ENCODE data around the gene MINDY1. TPM values are rescaled to one million over a fixed set of nuclear protein-coding genes. Genes with fewer than 3 reads are reported as not detected.

MINDY1 gene, protein sequence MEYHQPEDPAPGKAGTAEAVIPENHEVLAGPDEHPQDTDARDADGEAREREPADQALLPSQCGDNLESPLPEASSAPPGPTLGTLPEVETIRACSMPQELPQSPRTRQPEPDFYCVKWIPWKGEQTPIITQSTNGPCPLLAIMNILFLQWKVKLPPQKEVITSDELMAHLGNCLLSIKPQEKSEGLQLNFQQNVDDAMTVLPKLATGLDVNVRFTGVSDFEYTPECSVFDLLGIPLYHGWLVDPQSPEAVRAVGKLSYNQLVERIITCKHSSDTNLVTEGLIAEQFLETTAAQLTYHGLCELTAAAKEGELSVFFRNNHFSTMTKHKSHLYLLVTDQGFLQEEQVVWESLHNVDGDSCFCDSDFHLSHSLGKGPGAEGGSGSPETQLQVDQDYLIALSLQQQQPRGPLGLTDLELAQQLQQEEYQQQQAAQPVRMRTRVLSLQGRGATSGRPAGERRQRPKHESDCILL
- 9.6 and 11.6 TPM in 2 replicates for total RNA-seq

DNA sequence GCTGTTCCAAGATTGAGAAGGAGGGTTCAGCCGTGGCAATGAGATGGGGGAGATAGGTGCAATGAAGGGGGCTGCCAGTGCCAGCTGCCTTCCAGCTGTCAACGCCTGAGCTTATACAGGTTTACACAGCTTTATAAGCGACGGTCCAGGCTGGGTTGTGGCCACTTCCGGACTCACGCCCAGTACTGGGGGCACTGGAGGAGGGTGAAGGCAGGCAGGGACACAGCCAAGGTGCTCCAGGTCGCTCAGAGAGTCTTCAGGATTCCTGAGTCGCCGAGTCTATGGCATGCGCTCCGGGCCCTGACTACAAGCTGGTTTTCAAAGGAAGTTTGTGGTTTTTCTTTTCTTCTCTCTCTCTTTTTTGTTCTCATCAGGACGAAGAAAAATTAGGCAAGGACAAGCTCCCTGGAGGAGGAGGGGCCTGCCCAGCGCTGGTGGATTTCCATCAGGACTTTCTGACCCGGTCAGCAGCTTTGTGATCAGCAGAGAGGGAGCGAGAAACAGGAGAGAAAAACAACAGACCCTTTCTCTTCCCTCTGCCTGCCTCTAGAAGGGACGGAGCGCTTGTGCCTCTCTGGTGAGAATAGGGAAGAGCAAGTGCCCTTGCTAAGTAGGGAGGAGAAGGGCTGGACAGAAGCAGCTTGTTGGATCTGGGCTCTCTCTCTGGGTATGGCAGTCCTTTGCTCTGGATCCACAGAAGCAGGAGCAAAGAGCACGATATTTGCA lies at the start of gene MINDY1:
Gene MINDY1, minus strand, starts transcription at position 576 of the 726 bp plus-strand sequence. CDS start 4,285 bp downstream, outside the sequence.

DNA sequence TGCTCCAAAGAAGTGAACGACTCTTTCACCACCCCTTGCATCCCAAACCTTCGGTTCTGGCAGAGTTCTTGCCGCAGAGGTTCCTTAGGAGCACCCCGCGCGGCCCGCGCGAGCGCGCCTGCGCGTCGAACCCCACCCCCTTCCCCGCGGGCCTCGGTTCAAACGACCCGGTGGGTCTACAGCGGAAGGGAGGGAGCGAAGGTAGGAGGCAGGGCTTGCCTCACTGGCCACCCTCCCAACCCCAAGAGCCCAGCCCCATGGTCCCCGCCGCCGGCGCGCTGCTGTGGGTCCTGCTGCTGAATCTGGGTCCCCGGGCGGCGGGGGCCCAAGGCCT lies 40.9 kb upstream of the MINDY1 start, which contains the start of gene C1orf56:
Gene C1orf56, plus strand, starts transcription at position 161 of the 334 bp plus-strand sequence. Its CDS starts 97 bp downstream, at position 258.

GRCh38 chr1:151036356-151036755 lies 29.7 kb upstream of the MINDY1 start, which contains the start of gene BNIPL:
BNIPL (plus strand) TSS chr1:151036586; CDS start chr1:151036726, 140 bp downstream.

DNA sequence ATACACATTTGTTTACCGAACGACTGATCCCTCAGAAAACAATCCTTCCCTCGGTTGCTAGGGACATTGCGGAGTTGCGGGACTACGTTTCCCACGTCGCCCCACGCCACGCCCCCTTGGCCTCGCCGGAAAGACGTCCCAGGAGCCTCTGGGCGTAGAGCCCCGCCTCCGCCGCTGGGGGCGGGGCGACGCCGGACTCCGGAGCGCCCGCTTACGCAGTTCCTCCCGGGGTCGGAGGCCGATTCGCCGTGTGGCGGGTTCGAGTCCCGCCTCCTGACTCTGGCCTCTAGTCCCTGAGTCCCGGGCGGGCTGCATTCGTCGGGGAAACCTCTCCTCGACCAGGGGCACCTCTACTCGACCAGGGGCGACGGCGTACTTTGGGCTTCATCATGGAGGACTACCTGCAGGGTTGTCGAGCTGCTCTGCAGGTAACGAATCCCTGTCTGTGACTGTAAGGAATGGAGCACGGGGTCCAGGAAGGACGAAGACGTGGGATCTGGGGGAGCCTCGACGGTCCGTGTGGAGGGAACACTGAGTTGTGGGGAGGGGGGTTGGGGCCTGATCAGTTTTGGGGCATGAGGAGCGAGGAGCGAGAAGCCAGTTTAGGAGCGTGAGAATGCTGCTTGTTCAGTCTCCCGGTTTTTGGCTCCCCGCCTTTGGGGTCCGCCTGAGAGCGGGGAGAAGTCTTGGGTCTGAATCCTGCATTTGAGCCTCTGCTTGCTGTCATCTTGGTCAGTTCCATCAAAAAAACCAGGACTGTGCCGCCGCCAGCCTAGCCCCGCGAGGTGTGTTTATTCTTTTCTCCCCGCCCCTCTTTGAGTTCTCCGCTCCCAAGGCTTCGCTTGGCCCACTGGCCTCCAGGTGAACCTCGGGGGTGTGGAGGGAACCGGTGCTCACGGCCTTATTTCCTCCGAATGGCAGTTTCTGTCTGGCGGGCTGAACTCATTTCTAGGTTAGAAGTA lies 1.8 kb upstream of the MINDY1 start, which contains the start of gene PRUNE1:
Gene PRUNE1, plus strand, starts transcription at position 206 of the 962 bp plus-strand sequence. Its CDS starts 184 bp downstream, at position 390.

GRCh38 chr1:150981805-150982712 lies 24.6 kb downstream of the MINDY1 start, which contains the start of gene ANXA9:
ANXA9 (plus strand) TSS chr1:150982292; CDS start chr1:150983106, 814 bp downstream.

DNA sequence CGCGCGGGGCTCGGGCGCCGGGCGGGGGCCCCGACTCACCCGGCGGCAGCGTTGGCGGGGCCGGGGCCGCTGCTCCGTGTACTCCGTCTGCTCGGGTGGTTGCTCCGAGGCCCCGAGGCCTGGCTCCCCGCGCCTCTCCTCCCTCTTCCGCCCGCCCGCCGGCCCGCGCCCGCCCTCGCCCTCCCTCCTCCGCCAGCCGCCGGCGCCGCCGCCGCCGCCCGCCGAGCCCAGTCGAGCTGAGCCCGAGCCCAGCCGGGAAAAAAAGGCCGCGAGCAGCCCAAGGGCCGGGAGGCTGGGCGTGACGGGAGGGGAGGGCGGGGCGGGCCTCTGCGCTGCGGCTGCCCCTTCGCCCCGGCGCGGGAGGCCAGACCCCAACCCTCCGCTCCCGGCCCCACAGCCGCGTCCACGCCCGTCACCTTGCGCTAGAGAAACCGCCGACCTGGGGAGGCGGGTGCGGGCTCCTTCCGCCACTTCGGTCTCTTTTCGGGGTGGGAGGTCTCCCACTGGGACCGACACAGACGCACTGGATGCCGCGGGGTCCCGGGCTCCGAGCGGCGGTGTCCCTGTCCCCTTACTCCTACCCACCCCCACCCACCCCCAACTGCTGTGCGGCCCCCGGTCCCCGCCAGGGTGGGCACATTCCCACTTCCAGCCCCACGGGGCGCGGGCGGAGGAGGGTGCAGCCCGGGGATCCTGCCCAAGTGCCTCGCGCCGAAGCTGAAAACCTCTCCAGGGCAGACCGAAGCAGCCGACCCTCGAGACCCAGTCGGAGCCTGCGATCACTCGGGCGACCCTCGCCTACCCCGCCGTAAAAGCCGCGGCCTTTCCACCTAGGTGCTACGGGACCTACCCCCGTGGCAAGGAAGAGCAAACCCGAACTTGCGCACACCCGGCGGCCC lies 31.9 kb downstream of the MINDY1 start, which contains the start of gene CERS2:
Gene CERS2, minus strand, starts transcription at position 256 of the 899 bp plus-strand sequence. CDS start 5,745 bp downstream, outside the sequence.

Other genes starting within 250 kb of the MINDY1 start
- 1.7 and 19.0 TPM in 2 replicates for gene CTSS, start 241.1 kb downstream of the MINDY1 start, total RNA-seq
- gene CTSK, start 198.6 kb downstream of the MINDY1 start, total RNA-seq = 1.3 and 1.7 TPM in 2 replicates
- gene ARNT, start 130.3 kb downstream of the MINDY1 start, total RNA-seq = 14.7 and 16.9 TPM in 2 replicates
- gene CTXND2, start 119.8 kb downstream of the MINDY1 start, total RNA-seq = under 0.01 TPM in 1 of 2 replicates, not detected in the other
- 19.8 and 34.5 TPM in 2 replicates for gene SETDB1, start 80.5 kb downstream of the MINDY1 start, total RNA-seq
- 91.1 and 114 TPM in 2 replicates for gene CERS2, start 32.1 kb downstream of the MINDY1 start, total RNA-seq
- not detected in 2 replicates for gene ANXA9, start 24.6 kb downstream of the MINDY1 start, total RNA-seq
- gene PRUNE1, start 1.5 kb upstream of the MINDY1 start, total RNA-seq = 7.5 and 10.4 TPM in 2 replicates
- 2.4 and 5.5 TPM in 2 replicates for gene BNIPL, start 29.7 kb upstream of the MINDY1 start, total RNA-seq
- 0.72 and 1.5 TPM in 2 replicates for gene C1orf56, start 40.8 kb upstream of the MINDY1 start, total RNA-seq
- 85.7 and 95.4 TPM in 2 replicates for gene CDC42SE1, start 52.7 kb upstream of the MINDY1 start, total RNA-seq
- gene MLLT11, start 53.5 kb upstream of the MINDY1 start, total RNA-seq = 1.9 and 4.6 TPM in 2 replicates
- 10.7 and 11.8 TPM in 2 replicates for gene GABPB2, start 63.9 kb upstream of the MINDY1 start, total RNA-seq
- 0.21 and 0.48 TPM in 2 replicates for gene SEMA6C, start 139.7 kb upstream of the MINDY1 start, total RNA-seq
- gene TNFAIP8L2, start 149.7 kb upstream of the MINDY1 start, total RNA-seq = not detected in 2 replicates
- 4.8 and 7.9 TPM in 2 replicates for gene LYSMD1, start 159.0 kb upstream of the MINDY1 start, total RNA-seq
- 20.2 and 26.4 TPM in 2 replicates for gene SCNM1, start 159.2 kb upstream of the MINDY1 start, total RNA-seq
- gene TMOD4, start 169.1 kb upstream of the MINDY1 start, total RNA-seq = not detected in 2 replicates
- 58.2 and 79.0 TPM in 2 replicates for gene VPS72, start 183.3 kb upstream of the MINDY1 start, total RNA-seq
- 48.0 and 60.2 TPM in 2 replicates for gene PIP5K1A, start 191.7 kb upstream of the MINDY1 start, total RNA-seq
- gene PSMD4, start 247.8 kb upstream of the MINDY1 start, total RNA-seq = 171 and 208 TPM in 2 replicates